ENCODE results near the gene BTAF1.
"Not testable (repeated sequence)": the region's sequence is repeated elsewhere in the genome, so short reads cannot be mapped to it uniquely, and the experiment has no call there.

Gene BTAF1

DNA sequence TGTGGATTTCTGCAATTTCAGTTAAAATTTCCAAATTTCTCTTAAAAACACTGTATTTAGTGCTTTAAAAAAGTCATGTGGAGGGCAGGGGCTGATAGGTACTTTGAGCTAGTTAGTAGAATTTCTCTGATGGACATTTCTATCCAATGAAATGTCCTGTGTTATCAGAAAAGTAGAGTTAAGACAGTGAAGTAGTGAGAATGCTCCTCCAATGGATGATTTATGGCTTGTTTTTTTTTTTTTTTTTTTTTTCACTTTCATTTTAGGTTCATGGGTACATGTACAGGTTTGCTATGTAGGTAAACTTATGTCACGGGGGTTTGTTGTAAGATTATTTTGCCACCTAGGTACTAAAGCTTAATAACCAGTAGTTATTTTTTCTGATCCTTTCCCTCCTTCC is 55.0 kb downstream of the BTAF1 start:
- DNase-seq (ENCODE audit: low read depth): no peak

DNA sequence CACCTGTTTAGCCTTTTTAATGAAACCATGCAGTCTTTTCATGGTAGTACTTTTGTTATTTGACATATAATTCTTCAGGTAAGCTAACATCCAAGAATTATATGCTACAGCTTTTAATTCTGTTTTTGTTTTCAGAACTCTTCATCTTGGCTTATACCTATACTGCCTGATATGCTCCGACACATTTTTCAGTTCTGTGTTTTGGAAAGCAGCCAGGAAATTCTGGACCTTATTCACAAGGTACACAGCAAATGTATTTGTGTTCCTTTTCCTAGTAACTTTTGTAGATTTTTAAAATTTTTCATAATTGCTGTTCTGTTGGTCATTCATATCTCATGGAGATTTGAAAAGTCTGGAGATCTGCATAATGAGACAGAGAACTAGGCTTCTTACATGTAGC is 56.7 kb downstream of the BTAF1 start:
- no peak for DNase-seq (ENCODE audit: low read depth)

DNA sequence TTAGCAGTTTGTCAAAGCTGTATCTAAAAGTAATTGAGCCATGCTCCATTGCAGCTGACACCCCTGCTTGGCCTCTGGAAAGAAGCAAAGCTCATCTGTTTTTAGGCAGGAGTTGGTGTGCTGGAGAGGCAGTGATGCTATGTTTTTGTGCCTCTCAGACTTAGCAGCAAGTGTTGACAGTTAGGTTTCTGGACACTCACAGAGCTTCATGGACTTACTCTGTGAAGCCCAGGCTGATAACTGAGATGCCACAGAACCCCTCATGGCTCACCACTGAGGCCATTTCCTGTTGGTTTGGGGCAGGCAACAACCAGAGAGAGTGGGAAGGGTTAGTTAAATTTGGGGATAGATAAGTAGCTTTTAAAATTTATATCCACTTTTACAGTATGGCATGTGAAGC is 59.8 kb downstream of the BTAF1 start:
- no peak for DNase-seq (ENCODE audit: low read depth)

DNA sequence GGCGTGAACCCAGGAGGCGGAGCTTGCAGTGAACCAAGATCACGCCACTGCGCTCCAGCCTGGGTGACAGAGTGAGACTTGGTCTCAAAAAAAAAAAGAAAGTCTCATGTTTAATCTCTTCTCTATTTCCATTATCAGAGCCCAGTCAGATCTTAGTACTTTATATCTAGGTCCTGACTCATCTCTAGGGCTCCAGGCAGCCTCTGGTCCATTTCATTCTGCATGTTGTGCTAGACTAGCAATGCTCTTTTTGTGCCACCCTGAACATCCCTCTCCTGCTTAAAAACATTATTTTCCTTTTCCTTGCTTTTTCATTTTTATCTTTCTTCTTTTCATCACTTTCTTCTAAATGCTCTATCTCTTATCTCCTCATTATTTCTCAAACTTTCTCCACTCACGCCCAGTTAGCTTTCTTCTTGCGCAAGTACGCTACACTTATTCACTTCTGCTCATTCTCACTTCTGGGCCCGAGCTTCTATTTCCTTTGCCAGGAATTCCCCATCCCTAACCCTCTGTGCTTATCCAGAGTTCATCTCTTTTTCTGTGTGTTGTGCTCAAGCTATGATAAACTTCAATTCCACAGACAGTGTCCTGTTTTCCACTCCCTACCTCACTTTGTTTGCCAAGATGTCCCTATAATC is 63.9 kb downstream of the BTAF1 start:
- DNase-seq (ENCODE audit: low read depth): no peak

DNA sequence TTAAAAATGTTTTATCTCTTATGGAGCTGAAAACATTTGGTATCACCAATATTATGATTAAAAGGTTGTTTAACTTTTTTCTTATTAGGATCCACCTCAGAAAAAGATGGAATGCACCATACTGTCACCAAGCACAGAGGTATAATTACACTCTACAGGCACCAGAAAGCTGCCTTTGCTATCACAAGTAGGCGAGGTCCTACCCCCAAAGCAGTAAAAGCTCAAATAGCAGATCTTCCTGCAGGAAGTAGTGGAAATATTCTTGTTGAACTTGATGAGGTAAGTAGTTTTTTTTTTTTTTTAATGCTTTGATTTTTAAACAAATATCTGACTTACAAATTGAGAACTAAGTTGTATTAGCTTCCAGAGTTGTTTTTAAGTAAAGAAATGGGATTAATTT is 68.5 kb downstream of the BTAF1 start:
- no peak for DNase-seq (ENCODE audit: low read depth)

DNA sequence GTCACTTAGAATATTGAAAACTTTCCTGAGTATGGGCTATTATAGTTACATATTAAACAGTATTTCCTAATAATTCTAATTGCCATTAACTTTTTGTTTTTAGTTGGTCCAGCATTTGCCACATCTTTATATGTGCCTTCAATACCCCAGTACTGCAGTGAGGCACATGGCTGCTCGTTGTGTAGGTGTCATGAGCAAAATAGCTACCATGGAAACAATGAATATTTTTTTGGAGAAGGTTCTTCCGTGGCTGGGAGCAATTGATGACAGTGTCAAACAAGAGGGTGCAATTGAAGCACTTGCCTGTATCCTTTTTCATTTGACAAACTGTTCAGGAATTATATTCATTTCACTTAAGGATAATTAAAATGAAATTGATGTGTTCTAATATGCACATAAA is 72.7 kb downstream of the BTAF1 start:
- DNase-seq (ENCODE audit: low read depth): no peak

DNA sequence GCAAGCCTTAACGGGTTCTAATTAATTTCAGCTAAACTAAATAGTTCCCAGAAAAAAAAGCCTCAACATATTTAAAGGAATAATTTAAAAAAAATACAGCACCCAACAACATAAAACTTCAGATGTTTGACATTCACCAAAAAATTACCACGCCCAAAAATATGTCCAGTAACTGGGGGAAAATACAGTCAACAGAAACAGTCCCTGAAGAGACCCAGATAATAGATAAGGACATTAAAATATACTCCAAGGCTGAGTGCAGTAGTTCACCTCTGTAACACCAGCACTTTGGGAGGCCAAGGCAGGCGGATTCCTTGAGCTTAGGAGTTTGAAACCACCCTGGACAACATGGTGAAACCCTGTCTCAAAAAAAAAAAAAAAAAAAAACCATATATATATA is 78.0 kb downstream of the BTAF1 start:
- no peak for DNase-seq (ENCODE audit: low read depth)

DNA sequence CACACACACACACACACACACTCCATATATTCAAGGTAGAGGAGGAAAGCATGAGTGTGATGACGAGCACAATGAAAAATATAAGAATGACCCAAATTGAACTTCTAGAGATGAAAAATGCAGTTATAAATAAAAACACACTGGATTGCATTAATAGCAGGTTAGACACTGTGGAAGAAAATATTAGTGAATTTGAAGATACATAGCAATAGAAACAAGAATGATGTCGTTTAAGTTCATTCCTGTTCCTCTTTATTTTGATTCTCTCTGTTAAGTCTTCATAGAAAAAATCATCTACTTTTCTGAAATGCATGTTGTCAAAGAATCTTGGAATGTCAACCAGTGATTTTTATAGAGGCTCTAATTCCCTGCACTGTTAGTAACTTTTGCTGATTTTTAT is 78.4 kb downstream of the BTAF1 start:
- no peak for DNase-seq (ENCODE audit: low read depth)

DNA sequence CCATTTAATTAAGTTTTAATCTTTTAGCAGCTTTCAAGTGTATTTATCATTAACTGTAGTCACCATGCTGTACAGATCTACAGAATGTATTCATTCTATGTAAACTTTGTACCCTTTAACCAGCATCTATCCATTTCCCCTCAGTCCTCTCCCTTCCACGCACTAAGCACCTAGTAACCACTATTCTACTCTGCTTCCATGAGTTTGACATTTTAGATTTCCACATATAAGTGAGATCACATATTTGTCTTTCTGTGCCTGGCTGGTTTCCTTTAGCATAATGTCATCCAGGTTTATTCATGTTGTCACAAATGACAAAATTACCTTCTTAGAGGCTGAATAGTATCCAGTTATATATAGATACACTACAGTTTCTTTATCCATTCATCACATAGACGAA is 79.7 kb downstream of the BTAF1 start:
- DNase-seq (ENCODE audit: low read depth): no peak

DNA sequence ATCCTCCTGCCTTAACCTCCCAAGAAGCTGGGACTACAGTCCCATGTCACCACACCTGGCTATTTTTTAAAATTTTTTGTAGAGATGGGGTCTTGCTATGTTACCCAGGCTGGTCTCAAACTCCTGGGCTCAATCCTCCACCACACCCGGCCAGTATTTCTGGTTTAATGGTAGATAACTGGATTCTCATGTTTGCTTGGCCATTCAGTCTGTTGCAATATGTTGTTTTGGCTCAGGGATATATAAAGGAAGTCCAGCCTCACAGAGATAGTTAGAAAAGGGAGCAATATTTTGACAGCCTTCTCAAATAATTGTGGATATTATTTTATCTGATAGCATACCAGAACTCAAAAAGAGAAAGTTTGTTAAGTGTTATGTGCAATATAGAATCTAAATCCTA is 82.4 kb downstream of the BTAF1 start:
- no peak for DNase-seq (ENCODE audit: low read depth)

DNA sequence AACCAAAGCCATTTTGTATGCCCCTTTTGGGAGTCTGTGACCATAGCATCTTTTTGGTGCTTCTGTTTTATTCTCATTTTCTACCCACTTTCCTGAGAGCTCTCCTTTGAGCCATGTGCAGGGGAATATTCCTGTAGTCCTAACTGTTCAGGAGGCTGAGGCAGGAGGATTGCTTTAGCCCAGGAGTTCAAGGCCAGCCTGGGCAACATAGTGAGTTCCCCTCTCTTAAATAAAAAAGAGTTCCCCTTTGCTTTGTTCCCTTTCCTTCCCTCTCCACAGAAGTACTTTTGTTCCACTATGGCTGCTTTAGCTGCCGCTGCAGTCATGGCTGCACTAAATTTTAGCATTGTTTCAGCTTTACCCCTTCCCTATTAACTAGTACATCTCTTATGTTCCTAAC is 85.9 kb downstream of the BTAF1 start:
- DNase-seq (ENCODE audit: low read depth): no peak

DNA sequence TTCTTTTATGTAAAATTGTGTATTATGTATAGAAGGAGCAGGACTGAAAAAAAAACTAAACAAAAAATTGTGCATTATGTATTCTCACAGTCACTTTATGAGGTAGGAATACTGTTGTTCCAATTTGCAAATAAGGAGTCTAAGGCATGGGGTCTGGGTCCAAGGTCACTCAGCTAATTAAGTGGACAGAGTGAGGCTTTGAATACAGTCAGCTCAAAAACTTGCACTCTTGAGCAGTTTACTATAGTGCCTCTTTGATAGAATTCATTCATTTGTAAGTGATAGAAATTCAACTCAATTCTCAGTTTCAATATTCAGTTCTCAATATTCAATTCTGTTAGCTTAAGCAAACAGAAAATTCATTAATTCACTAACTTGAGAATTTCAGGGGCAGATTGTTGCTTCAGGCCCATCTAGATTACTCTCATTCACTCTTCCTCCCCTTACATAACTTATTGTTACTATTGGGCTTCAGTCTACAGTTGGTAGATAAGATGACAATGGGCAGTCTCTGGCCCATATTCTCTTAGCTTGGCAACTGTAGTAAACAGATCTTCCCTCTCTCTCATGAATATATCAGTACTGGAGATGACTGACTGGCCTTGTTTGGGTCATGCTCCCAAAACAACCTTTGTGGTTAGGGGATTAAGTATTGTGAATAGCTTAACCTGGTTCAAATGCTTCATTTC is 86.6 kb downstream of the BTAF1 start:
- DNase-seq (ENCODE audit: low read depth): no peak

DNA sequence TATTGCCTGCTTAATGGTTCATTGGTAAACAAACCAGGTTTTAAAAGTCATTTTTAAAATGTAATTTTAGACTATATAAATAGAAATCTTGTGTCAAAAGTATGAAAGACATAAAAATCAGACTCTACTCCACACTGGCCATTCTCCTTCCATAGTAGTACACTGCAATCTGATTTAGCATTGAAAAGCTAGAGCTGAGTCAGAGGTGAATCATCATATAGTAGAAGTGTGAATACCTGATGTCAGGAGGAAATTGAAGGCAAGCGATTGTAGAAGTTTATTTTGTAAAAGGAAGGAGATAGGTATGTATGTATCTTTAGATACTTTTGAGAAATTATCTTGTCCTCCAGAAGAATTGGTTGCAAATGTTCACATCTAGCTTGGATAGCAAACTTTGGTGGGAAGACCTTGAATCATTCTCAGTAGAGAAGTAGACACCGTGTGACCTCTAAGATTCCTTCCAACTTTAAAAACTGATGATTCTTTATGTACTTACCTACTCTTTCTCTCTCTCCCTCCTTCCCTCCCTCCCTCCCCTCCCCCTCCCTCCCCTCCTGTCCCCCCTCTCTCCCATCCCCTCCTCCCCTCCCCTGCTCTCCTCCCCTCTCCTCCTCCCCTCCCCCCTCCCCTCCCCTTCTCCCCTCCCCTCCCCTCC is 88.1 kb downstream of the BTAF1 start:
- DNase-seq (ENCODE audit: low read depth): no peak

DNA sequence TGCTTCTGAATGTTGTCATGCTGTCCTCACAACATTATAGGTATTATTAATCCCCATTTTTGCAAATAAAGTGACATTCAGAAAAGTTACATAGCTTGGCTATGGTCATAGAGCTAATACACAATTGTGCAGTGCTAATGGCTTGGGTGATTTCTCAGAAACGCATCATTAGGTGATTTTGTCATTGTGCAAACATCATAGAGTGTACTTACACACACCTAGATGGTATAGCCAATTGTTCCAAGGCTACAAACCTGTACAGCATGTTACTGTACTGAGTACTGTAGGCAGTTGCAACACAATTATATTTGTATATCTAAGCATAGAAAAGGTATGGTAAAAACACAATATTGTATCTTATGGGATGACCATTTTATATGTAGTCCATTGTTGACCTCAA is 91.0 kb downstream of the BTAF1 start:
- no peak for DNase-seq (ENCODE audit: low read depth)

DNA sequence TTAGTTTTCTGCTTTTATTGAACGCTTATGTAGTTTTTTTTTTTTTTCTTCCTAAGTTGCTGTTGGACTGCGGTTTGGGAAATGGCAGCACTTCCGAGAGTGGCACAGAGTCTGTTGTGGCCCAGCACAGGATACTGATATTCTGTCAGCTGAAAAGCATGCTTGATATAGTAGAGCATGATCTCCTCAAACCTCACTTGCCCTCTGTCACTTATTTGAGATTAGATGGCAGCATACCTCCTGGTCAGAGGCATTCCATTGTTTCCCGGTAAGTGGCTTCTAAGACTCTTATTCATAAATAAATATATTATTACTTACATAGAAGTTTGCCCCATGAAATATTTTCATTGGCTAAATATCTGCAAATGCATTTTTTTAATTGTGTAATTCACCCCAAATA is 101.1 kb downstream of the BTAF1 start:
- no peak for DNase-seq (ENCODE audit: low read depth)

DNA sequence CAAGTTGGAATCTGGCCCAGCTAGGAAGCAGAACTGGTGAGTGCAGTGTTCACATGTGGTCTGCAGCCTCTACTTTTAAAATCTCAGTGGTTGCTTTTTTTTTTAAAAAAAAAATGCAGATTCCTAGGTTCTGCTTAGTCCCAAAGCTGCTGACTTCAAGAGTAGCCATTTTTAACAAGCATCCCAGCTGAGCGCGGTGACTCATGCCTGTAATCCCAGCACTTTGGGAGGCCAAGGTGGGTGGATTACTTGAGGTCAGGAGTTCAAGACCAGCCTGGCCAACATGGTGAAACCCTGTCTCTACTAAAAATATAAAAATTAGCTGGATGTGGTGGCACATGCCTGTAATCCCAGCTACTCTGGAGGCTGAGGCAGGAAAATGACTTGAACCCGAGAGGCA is 101.8 kb downstream of the BTAF1 start:
- not testable (repeated sequence) for DNase-seq (ENCODE audit: low read depth)

DNA sequence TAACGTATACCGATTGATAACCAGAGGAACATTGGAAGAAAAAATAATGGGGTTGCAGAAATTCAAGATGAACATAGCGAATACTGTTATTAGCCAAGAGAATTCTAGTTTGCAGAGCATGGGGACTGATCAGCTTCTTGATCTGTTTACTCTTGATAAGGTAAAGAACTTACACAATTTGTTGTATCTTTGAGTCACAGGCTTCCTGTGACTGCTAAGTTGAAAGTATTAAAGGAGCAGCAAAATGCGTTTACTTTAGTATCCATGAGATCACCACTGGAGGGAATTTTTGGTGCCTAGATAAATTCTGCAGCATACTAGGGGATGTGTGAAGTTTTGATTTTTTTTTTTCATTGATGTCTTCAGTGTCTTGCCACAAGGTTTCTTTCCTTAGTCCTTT is 103.6 kb downstream of the BTAF1 start:
- no peak for DNase-seq (ENCODE audit: low read depth)

DNA sequence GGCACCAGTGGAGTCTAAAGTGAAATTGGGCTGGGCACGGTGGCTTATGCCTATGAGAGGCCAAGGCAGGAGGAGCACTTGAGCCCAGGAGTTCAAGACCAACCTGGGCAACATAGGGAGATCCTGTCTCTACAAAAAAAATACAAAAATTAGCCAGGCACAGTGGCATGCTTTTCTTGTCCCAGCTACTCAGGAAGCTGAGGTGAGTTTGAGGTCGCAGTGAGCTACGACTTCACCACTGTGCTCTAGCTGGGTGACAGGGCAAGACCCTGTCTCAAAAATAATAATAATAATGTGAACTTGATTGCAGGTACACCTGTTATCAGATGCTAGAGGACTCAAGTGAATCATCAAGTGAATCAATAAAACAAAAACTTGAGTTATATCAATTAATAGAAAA is 108.0 kb downstream of the BTAF1 start:
- DNase-seq (ENCODE audit: low read depth): no peak

DNA sequence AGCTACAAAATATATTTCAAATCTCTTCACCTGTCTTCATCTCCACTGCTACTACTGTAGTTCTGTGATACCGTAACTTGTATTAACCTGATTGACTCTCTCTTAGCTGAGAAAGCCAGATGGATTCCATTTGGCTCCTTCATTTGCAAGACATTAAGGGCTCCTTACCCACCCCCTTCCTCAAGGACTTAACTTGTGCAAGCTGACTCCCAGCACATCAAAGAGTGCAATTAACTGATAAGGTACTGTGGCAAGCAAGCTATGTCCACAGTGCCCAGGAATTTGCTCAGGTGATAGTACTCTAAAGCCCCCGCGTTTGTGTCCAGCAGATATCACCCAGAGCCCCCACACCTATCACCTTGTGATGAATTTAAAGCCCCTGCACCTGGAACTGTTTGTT is 109.5 kb downstream of the BTAF1 start:
- DNase-seq (ENCODE audit: low read depth): not testable (repeated sequence)

DNA sequence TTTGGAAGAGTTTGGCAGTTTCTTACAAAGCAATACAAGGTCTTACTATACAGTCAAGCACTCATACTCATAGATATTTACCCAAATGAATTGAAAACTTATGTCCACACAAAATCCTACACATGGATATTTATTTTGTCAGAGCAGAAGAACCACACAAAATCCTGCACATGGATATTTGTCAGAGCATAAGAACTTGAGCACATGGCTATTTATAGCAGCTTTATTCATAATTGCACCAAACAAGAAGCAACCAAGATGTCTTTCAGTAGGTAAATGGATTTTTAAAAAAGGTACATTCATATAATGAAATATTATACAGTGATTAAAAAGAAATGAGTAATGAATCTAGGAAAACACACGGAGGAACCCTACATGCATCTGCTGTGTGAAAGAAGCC is 115.4 kb downstream of the BTAF1 start:
- no peak for DNase-seq (ENCODE audit: low read depth)

DNA sequence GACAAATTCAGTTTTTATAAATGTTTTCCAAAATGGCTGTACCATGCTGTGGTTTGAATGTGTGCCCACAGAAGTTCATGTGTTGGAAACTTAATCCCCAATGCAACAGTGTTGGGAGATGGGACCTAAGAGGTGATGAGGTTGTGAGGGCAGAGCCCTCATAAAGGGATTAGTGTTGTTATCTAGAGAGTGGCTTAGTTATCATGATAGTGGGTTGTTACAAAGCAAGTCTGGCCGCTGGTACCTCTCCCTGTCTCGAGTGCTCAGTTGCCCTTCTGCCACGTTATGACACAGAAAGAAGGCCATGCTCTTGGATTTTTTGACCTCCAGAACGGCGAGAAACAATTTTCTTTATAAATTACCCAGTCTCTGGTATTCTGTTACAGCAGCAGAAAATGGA is 119.0 kb downstream of the BTAF1 start:
- no peak for DNase-seq (ENCODE audit: low read depth)

DNA sequence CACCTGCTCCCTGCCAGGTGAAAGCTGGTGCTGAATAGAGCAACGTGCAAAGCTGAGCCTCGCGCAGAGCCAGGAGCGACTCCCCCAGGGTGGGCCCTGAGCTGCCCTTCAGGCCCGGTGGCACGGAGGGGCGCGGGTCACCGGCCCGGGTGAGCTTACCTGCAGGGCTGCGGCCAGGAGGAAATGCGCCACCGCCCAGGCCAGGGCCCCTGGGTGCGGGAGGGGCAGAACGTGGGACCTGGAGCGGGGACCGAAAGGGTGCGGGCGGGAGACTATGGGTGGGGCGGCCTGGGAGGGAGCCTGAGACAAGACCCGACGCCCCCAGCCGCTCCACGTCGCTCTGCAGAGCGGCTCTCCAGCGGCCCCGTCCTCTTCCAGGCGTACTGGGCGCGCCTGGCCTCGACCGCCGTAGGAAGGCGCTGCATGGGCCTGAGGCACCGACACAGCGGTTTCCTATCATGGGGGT is 122.1 kb downstream of the BTAF1 start:
- no peak for DNase-seq (ENCODE audit: low read depth)

DNA sequence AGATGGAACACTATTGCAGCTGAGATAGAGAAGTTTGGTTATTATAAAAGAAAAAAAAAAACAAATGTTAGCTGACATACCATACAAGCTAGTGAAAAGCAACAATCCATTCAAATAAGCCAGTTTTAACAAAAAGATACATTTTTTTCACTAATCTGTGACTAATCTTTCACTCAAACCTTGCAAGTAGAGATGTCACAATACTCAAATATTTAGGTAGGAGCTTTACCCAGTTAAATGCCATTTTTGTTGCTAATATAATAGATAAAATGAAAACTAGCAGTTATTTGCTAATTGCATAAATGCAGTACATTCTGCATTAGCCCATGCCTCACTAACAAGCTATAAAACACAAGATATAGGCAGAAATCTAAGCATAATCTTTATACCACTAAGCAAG is 123.6 kb downstream of the BTAF1 start:
- DNase-seq (ENCODE audit: low read depth): no peak

DNA sequence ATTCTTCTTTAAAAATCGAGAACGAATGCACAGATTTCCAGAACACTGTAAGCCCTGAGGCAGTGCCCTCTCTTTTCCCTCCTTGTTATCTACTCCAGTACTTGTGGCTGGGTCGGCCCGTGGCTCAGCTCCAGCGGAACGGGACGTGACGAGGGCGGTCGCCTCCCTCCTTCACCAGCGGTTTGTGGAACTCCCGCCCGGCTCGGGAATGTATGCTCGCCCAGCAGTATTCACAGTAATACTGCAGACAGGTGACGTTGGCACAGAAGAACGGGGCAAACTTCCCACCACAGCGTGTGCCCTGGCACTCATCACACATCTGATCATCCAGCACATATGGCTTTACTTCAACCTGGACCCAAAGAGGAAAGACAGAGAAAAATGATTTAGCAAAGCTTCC is 128.5 kb downstream of the BTAF1 start:
- DNase-seq (ENCODE audit: low read depth): no peak

Data from T follicular helper cell (primary cell).